Stomach (tissue), 4 donors: Measurements from ENCODE around the gene FSCN2.

Experiments
- POLR2A ChIP-seq, 4 donors: fragments of 450-650 bp; IDR thresholded peaks; one replicate each; pipeline ENCODE4 v1.6.1; 2016; ENCODE audit warnings: antibody characterized with exemption in 4 of 4, control low read depth in 2 of 4, mild to moderate bottlenecking in 1 of 4, moderate library complexity in 1 of 4
- POLR2AphosphoS5 ChIP-seq, 3 donors: sonication (generic); formaldehyde crosslinking; IDR thresholded peaks; one replicate each; pipeline ENCODE4 v1.6.1; 2016; ENCODE audit warnings: antibody characterized with exemption in 3 of 3
- TF ChIP-seq, protein P1 (sequence below), 7 experiments: fragments of 450-650 bp in 4 of 7; fragments of 200-600 bp in 3 of 7; sonication (generic) in 3 of 7; IDR thresholded peaks; one replicate each; pipeline ENCODE4 v1.5.1; 2016 to 2019; ENCODE audit warnings: antibody characterized with exemption in 7 of 7, control low read depth in 2 of 7, mild to moderate bottlenecking in 1 of 7

GRCh38 chr17:81515530-81516041 lies 12.6 kb upstream of the FSCN2 start:
- TF ChIP-seq POLR2A (IDR thresholded peaks at IDR 0.05), result no peak
- TF ChIP-seq, protein P1, sequence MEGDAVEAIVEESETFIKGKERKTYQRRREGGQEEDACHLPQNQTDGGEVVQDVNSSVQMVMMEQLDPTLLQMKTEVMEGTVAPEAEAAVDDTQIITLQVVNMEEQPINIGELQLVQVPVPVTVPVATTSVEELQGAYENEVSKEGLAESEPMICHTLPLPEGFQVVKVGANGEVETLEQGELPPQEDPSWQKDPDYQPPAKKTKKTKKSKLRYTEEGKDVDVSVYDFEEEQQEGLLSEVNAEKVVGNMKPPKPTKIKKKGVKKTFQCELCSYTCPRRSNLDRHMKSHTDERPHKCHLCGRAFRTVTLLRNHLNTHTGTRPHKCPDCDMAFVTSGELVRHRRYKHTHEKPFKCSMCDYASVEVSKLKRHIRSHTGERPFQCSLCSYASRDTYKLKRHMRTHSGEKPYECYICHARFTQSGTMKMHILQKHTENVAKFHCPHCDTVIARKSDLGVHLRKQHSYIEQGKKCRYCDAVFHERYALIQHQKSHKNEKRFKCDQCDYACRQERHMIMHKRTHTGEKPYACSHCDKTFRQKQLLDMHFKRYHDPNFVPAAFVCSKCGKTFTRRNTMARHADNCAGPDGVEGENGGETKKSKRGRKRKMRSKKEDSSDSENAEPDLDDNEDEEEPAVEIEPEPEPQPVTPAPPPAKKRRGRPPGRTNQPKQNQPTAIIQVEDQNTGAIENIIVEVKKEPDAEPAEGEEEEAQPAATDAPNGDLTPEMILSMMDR (IDR thresholded peaks at IDR 0.05), result no peak
- TF ChIP-seq POLR2AphosphoS5 (IDR thresholded peaks at IDR 0.05), result no peak
